ENCODE results near the gene PDXK.

The PDXK gene

DNA sequence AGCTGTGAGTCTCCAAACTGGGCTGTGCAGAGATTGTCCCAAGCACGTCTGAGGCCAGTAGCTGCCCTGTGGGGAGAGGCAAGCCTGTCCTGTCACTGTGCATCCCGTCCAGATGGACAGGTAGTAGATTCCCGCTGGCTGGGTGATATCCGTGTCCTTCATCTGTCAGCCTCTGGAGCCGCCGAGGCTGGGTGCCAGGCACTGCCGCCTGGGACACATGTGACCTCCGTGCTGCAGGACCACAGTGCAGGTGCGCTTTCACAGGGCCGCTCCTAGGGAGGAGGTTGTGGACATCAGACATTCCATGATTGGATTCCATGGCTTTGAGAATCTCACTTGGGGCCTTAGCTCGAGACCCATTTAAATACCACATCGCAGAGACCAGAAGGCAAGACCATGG lies 4.7 kb downstream of the PDXK start:
- DNase-seq (ENCODE audit: low spot score), result no peak

- no peak for DNase-seq (ENCODE audit: low spot score)
Observed at GRCh38 chr21:43726686-43727518, 8.0 kb downstream of the PDXK start.

GRCh38 chr21:43727519-43728153 lies 8.7 kb downstream of the PDXK start:
- DNase-seq (ENCODE audit: low spot score), result no peak

- DNase-seq (ENCODE audit: low spot score), result no peak
Observed at GRCh38 chr21:43728154-43728466, 9.2 kb downstream of the PDXK start.

DNA sequence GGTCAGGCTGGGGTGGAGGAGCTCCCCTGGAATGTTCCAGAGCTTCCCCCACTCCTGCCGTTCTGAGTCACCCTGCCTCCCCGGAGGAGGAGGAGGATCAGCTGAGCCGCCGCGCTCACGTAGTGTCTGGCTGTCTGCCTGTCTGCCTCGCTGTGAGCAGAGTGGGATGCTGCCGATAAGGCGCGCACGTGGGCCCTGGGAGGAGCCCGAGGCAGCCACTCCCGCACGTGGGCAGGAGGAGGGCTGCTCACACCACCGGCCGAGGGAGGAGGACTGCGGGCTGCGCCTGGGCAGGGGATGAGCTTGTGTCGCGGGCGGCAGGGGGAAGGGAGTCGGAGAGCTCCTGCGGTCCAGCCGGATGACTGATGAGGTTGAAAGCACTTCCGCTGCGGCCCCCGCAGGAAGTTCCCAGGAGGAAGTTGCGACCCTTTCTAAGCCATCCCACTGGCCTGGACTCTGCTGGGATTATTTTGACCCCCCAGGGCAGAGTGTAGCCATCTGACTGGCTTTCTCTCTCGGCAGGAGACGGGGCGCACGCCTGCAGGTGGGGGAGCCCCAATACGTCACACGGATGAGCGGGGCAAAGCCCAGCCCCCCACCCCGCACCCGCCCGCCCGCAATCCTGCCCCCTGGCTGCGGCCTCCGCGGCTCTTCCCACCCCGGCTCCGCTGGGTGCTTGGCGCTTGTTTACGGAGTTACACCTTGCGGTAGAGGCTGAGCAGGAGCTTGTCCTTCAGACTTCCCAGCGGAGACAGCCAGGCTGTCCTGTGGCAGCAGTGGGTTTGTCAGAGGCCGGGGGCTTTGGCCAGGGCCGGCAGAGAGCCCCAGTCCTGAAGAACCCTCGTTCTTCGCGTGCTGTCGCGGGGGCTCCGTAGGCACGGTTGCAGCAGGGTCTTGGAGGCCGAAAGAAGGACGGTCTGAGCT lies 9.8 kb downstream of the PDXK start:
- peak; percentile 96 for DNase-seq (ENCODE audit: low spot score)

DNA sequence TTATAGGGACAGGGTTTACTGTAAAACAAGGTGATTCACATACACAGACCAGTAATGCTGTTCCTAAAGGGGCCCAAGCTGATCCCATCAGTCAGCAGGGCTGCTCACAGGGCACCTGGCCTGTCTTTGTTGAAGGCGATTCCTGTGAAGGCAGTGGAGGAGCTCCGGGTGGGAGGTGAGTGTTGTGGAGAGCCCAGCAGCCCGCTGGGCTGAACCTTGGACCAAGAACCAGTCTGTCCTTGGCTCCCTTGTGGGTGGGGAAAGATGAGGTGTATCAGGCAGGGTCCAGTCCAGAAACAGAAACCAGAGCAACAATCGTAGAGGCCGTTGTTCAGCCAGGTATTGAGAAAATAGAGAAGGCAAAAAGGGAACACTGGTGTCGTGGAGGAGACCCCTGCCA lies 12.5 kb downstream of the PDXK start:
- no peak for DNase-seq (ENCODE audit: low spot score)

DNA sequence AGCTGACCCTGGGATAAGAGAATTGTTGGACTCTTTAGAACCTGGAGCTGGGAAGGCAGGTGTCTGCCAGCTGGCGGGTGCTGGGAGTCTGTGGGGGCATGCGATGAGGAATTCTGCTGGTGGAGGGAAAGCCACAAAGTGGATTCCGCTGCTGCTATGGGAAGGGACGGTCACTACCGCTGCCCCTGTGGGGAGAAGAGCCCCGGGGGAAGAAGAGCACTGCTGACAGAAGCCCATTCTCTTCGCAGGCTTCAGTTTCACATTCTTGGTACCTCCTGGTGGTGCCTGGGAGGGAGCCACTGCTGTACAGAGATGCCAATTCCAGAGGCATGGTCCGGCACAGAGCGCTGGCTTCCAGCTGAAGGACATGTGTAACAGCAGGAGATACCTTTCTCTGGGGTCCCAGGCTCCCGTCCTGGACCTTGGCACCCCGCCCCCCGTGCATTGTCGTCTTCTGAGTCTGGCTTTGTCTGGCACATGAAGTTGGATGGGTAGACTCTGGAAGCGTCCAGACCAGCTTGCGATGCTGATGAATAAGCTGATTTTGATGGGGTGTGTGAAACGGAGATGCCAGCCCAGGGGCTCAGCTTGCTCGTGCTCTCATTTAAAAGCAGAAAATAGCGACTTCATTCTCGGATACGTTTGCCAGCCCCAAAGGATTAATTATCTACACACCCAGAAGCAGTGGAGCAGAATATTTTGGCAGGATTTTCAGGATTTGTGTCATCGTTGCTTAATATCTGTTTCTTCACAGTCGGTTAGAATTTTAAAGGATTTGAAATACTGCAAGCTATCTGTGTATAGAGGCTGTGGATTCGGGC lies 13.2 kb downstream of the PDXK start:
- no peak for DNase-seq (ENCODE audit: low spot score)

DNA sequence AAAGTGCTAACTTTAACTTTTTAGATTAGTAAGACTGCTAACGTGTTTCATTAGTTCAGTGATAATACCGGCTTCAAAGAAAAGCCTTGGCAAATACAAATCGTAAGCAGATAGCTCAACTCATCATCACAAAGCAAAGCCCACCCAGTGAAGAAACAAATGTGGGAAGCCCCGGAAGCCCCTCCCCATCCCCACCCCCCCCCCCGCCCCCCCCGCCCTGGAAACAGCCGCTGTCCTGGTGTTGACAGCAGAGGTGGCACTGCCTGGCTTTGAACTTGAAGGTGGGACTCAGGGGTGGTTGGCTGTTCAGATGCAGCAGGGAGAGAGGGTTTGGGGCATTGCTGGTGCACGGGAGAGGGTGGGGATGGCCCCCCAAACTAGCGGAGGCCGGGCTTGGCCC lies 14.1 kb downstream of the PDXK start:
- no peak for DNase-seq (ENCODE audit: low spot score)

DNA sequence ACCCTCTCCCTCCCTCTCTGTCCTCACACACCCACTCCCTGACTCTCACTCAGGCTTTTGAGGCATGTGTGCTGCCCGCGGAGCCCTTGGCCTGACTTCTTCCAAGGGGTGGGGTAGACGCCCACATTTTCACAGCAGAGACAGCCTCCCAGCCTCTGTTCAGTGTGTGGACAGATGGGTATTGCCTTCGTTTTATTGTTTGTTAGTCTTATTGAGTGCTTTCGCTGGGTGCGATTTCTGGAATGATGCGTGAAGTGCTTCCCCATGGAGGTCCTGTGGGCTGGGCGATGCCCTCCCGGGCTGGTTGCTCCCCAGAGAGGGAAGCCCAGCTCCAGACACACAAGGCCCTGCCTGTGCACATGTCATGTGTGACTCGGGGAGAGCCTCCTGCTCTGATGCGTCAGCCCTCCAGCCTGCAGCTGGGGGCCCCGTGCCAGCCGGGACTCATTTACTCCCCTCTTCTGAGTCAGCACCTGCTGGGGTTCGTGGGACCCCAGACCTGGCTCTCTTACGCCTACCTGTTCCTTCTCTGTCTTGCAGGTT lies 14.7 kb downstream of the PDXK start:
- DNase-seq (ENCODE audit: low spot score), result peak; percentile 87

- DNase-seq (ENCODE audit: low spot score), result no peak
Observed at GRCh38 chr21:43734131-43734927, 15.4 kb downstream of the PDXK start.

DNA sequence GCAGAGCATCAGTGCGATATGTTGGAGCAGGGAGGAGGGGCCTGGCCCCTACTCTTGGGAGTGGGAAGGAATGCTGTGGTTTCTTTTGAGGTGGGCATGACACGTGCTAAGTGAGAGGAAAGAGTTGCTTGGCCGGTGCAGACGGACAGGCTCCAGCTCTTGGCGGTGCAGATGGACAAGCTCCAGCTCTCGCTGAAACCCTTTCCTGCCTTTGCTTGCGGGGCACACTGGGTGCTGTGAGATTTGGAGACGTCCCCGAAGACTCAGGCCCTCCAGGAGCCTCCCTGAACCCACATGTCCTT lies 15.9 kb downstream of the PDXK start:
- DNase-seq (ENCODE audit: low spot score), result peak; percentile 62

DNA sequence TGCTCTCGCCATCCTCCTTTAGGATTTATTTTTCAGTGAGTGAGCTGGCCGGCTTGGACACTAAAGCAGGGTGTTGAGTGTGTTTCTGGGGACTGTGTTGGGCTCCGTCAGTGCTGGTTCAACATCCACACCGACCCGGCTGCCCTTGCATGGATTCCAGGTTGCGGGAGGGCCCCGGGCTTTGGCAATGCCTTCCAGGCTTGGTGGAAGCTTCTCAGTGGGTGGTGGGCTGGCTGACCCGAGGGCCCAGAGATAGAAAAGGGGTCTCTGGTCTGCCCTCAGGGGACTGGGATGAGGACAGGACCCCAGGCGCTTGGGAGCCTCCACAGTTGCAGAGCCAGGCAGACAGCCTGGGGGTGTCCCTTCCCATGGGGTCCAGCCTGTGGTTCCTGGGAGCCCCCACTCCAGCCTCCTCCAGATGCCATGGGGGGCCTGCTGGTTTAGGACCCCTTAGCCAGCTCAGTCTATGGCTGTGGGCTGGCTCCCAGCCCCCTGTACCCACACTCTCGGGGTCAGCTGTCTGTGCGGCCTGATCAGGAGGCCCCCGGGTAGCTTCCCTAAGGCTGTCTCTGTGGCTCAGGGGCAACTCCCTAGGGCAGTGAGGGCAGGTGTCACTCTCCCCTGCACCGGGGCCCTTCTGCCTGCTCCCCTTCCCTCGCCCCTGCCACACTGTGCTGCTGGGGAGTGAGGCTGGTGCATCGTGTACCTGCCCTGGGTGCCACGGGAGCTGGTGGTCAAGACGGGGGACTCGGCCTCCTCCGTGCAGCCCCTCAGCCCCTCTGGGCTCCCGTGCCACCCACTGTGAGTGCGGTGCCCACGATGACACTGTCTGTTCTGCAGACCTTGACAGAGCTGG lies 16.5 kb downstream of the PDXK start:
- DNase-seq (ENCODE audit: low spot score), result peak; percentile 49

DNA sequence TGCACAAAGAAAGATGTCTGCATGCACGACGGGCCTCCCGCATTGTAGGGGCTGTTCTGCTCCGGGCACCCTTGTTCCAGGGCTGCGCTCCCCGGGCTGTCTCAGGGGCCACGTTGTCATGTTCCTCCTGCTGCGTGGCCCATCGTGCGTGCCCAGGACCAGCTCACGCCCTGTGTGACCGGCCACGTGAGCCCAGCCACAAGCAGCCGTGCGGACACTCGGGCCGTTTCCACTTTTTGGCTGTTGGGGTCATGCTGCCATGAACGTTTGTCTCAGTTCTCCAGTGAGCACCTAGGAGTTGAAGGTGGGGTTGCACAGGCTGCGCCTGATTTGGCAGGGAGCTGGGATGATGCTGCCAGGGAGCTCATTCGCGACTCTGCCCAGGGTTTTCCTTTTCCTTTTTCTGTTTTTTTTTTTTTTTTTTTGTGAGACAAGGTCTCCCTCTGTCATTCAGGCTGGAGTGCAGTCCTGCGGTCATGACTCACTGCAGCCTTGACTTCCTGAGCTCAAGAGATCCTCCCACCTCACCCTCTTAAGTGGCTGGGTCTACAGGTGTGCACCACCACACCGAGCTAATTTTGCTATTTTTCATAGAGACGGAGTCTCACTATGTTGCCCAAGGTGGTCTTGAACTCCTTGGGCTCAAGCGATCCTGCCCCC lies 17.4 kb downstream of the PDXK start:
- DNase-seq (ENCODE audit: low spot score), result no peak

- DNase-seq (ENCODE audit: low spot score), result no peak
Observed at GRCh38 chr21:43737158-43737950, 18.4 kb downstream of the PDXK start.

DNA sequence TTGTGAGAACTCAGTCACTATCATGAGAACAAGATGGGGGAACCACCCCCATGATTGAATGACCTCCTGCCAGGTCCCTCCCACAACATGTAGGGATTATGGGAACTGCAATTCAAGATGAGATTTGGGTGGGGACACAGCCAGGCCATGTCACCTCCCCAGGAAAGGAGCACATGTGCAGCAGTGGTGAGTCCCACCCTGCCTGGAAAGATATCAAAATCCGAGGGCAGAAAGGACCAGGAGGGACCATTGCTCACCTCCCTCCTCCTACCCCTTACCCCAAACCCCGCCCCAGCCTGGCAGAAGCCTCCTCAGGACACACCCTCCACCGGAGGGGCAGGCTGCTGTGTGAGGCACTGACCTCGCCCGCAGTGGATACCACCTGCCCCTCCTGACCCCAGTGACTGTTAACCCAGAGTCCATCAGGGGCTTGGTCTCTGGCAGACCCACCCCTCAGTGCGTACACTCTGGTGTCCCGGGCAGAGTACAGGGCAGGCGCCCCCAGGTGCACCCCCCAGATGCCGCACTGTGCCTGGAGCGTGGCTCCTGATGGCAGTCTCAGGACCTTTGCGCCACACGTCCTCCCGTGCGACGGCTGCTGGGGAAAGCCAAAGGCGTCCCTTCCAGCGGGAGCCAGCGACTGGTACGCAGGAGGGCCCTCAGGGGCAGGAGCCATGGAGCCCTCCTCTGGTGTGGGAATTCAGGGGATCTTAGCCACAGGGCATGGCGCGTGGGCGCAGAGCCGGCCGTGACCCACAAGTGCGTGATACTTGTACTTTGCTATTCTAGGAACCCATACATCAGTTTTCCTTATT lies 20.9 kb downstream of the PDXK start:
- DNase-seq (ENCODE audit: low spot score), result no peak

- DNase-seq (ENCODE audit: low spot score), result peak; percentile 70
Observed at GRCh38 chr21:43740497-43741156, 21.7 kb downstream of the PDXK start.

GRCh38 chr21:43741423-43742096 lies 22.6 kb downstream of the PDXK start:
- DNase-seq (ENCODE audit: low spot score), result no peak
